Kidney capillary endothelial cell (primary cell): Measurements from ENCODE around the gene COA8.

Experiments
- DNase-seq: peaks from one replicate; pipeline ENCODE4 v3.0.0-alpha.2; 2018; ENCODE audit warnings: low spot score

The COA8 gene

DNA sequence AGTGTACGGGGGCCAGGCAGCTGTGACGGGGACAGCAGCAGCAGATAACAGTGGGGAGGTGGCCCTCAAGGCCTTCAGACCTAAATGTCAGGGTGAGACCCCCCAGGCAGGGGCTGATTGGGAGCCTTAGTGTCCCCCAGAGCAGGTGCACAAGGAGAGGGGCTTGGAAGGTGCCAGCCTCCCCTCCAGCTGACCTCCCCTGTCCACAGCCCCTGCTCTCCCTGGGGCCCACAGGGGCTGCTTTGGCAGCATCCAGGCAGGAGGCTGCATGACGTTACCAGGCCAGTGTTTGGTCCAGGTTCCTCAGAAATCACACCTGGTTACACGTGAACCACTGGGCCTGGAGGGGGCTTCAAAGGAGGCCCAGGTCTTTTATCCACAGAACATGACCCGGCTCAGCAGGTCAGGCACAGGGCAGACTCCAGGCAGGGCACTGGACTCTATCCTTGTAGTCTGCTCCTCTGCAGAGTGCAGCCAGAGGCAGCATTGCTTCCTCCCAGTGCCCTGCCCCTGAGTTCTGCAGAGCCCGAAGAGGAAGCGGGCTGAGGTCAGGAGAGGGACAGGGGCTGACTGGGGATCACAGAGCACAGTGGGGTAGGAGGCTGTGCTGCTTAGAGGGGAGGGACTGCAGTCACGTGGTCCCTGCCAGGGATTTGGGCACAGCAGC is 36.4 kb upstream of the COA8 start:
- no peak for DNase-seq

GRCh38 chr14:103526914-103527248 is 35.9 kb upstream of the COA8 start:
- no peak for DNase-seq

- DNase-seq: no peak
These were observed 35.2 kb upstream of the COA8 start for GRCh38 chr14:103527408-103528145.

DNA sequence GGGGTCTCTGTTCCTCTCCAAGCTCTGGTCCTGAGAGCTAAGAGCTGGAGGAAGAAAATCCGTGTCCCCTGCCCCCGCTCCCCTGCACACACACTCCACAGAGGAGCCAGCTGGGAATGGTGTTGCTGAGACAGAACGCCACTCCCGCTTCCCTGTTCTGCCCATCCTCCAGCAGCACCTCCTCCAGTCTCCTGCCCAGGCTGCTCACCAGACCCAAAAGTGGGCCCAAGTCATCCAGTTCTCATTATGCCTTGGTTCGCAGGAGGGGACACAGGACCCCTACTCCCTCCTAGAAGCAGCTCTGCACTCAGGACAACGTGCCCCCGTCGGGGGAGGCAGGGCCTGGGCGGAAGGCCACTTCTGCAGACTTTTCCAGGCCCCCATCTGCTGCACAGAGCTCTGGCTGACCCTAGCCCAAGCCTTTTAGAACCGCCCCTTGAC is 34.6 kb upstream of the COA8 start:
- no peak for DNase-seq

DNA sequence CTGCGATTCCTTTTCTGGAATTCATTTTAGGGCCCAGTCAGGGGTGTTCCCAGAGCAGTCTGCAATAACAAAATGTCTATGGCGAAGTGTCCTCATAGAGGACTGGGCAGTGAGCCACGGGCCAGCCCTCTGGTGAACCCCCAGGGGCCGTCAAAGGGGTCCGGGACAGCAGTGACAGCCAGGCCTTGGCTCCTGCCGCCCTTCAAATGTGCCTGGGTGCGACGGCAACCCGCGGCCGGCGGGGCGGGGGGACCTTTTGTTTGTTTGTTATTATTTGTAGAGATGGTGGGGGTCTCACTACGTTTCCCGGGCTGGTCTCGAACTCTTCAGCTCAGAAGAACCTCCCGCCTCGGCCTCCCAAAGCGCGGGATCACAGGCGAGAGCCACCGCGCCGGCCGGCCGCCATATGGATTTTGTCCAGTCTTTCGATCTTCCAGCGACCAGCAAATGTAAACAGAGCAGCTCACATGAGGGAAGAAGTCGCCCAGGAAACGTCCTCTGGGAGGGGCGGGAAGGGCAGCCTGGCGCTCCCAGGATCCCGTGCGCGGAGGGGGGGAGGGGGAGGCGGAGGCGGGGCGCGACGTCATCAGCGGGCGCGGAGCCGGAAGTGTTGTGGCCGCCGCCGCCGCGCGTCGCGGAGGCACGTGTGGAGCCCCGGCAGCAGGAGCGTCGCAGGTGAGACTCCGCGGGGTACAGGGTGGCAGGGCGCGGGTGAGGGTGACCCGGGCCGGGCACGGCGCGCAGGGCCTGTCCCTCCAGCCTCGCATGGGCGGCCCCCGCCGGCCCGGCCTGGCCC is 34.0 kb upstream of the COA8 start, which contains the start of gene TRMT61A:
TRMT61A (plus strand) TSS at position 610 of the 796 bp plus-strand sequence. CDS start 783 bp downstream, outside the sequence.
- peak; percentile 56 for DNase-seq

- DNase-seq: no peak
These were observed 33.1 kb upstream of the COA8 start for GRCh38 chr14:103529383-103530365.

- no peak for DNase-seq
These were observed 32.4 kb upstream of the COA8 start for GRCh38 chr14:103530390-103530789.

DNA sequence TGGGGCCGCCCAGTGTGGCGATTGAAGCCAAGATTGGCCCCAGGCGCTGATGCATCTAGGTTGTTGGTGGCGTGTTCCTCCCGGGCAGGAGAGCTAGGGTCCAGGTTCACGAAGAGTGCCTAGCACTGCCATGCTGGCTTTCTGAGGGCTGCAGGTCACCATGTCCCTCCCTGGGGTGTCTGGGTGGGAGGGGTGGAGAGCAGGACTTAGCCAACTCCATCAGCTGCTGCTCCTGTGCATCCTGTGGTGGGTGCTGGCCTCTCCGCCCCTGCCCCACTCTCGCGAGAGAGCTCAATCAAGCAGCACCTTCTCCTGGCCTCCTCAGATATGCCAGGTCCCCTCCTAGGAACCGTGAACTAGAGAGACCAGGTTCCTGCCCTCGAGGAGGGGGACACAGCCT is 31.9 kb upstream of the COA8 start:
- DNase-seq: no peak

DNA sequence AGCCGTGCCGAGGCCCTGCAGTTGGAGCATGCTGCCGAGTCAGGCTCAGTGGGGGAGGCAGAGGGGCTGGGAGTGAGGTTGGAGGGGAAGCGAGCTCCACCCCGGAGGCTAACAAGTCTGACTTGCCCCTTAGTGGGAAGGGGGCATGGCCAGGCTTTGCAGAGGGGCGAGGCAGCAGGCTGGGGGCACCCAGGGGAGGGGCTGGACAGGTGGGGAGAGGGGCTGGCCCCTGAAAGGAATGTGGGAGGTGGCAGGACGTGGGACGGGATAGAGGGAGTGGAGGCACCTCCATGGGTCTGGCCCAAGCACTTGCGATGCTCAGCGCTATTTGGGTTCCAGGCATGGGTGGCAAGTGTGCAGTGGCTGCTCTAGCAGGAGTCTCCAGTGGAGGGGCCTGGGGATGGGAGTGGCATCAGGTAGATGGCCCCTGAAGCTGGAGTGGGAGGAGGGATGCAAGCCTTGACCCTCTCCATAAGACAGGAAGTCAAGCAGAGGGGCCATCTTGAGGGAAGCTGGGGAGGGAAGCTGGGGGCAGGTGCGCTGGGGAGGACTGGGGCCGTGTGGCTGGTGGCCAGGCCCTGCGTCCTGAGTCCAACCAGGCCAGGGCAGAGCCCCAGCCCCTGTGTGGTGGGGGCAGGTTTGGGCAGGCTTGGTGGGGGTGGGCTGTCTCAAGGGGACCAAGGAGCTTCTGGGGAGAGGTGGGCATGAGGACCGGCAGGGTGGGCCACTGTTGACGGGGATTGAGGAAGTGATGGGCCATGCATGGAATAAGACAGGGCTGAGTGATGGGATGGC is 31.1 kb upstream of the COA8 start:
- no peak for DNase-seq

DNA sequence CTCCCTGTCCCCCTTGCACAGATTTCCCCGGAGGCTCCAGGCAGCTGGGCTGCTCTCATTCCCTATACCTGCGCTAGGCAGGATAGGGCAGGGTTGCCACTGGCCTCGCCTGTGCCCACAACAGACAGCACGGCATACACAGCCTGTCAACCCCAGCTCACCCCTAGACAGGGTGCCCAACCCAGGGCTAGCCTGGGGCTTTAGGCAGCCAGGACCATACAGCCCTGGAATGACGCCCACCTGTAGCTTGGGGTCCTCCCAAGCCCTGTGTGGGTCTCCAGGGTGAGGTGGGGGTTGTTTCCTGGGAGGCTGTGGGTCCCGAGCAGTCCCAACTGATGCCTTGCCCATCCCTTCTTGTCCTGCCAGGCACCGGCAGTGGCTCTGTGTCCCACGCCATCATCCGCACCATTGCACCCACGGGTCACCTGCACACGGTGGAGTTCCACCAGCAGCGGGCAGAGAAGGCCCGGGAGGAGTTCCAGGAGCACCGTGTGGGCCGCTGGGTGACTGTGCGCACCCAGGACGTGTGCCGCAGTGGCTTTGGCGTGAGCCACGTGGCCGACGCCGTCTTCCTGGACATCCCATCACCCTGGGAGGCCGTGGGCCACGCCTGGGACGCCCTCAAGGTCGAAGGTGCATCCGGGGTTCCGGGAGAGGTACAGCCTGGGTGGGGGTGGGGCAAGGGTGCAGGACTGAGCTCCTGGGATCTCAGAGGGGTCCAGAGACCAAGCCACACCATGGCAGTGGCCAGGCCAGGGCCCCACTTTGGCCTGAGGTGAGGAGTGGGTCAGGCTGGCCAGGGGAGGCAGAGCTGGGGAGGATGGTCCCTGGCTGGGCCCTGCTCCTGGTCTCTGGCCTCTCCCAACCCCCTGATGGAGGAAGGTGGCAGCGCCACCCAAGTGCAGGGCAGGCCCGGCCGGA is 30.3 kb upstream of the COA8 start:
- no peak for DNase-seq

- DNase-seq: no peak
These were observed 29.4 kb upstream of the COA8 start for GRCh38 chr14:103533137-103533998.

- DNase-seq: no peak
These were observed 28.7 kb upstream of the COA8 start for GRCh38 chr14:103533999-103534575.

- no peak for DNase-seq
These were observed 28.1 kb upstream of the COA8 start for GRCh38 chr14:103534576-103535061.

DNA sequence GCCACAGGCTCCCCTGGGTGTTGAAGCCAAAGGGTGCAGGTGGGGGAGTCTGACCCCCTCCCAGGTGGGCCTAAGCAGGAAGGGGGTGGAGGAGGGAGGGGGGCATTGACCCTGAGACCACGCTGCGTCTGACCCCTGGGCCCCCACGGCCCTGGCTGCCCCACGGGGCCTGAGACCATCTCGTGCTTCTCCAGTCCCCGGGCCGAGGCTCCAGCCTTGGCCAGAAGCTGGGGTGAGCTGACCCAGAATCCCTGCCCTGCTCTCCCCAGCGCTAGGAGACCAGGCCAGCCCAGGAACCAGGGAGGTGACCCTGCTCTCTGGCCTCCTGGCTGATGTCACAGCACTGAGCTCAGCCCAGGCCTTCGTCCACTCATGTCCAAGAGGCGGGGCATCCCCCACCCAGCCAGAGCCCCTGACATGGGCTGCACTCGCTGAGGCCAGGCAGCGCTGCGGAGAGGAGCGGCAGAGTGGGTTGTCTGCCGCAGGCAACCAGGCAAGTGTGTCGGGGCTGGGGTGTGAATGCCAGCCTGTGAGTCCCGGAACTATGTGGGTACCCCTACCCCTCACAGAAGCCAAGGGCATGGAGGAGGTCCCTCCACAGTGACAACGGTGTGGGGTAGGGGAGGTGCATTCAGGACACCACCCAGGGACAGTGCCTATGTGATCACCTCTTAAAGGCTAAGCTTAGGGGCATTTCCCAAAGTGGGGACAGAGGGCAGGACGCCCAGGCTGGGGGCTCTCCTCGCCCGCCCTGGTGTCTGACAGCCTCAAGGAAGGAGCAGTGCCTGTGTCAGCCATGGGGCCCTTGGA is 27.5 kb upstream of the COA8 start:
- DNase-seq: no peak

DNA sequence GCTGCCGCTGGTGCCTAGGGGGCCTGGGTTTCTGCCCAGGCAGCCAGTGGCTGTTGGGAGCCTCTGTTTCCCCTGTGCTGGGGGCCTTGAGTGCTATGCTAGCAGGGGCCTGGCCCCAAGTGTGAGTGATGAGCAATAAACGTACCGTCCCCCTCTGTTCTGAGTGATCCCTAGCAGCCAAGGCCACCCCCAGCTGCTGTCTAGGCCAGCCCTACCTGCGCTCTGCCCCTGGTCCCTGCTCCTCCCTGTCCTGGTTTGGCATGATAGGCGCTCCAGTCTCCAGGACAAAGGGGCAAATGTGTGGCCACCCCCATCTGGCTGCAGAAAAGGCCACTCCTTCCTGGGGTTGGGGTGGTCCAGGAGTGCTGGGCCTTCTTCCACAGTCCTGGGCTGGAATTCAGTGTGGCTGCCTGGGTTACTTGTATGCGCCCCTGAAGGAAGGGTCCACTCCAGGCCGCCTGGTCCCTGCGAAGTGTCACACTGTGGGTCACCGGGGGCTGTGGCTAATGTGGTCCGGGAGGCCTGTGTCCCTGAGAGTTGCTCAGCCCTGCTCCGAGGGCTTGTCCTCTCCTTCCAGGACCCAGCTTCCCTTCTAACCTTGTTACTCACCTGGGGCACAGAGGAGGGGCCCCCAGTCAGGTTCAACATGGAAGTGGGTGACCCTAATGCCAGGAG is 26.7 kb upstream of the COA8 start:
- no peak for DNase-seq

GRCh38 chr14:103536693-103537092 is 26.1 kb upstream of the COA8 start:
- DNase-seq: no peak
